Hepatocyte (in vitro differentiated cells): ENCODE data around the gene EEFSEC. TPM values are rescaled to one million over a fixed set of nuclear protein-coding genes. Genes with fewer than 3 reads are reported as not detected.

ENCODE experiments used
- DNase-seq: peaks from one replicate; pipeline ENCODE4 v3.0.0-alpha.2; 2016; ENCODE audit warnings: low spot score
- H2AFZ ChIP-seq: fragments of 200-600 bp; sonication (generic); 2 replicates; pipeline ENCODE4 v1.6.0; 2016; ENCODE audit warnings: antibody characterized with exemption, mild to moderate bottlenecking
- H3K27ac ChIP-seq: fragments of 200-600 bp; sonication (generic); 2 replicates; pipeline ENCODE4 v1.5.1; 2016; ENCODE audit warnings: mild to moderate bottlenecking
- H3K27me3 ChIP-seq: fragments of 200-600 bp; sonication (generic); 2 replicates; pipeline ENCODE4 v1.6.1; 2016
- H3K36me3 ChIP-seq: fragments of 200-600 bp; sonication (generic); replicated peaks from 2 replicates; pipeline ENCODE4 v1.5.1; 2016; ENCODE audit warnings: low read depth; ENCODE audit not compliant: insufficient read depth
- H3K4me1 ChIP-seq: fragments of 200-600 bp; sonication (generic); 2 replicates; pipeline ENCODE4 v1.5.1; 2016; ENCODE audit warnings: mild to moderate bottlenecking, moderate library complexity; ENCODE audit not compliant: insufficient read depth
- H3K4me2 ChIP-seq: fragments of 200-600 bp; sonication (generic); 2 replicates; pipeline ENCODE4 v1.6.0; 2016
- H3K4me3 ChIP-seq: fragments of 200-600 bp; sonication (generic); 2 replicates; pipeline ENCODE4 v1.5.1; 2016; ENCODE audit warnings: mild to moderate bottlenecking
- H3K79me2 ChIP-seq: fragments of 200-600 bp; sonication (generic); 2 replicates; pipeline ENCODE4 v1.6.0; 2017; ENCODE audit warnings: mild to moderate bottlenecking
- H3K9me2 ChIP-seq: fragments of 200-600 bp; sonication (generic); replicated peaks from 2 replicates; pipeline ENCODE4 v1.6.0; 2017; ENCODE audit warnings: mild to moderate bottlenecking; ENCODE audit not compliant: insufficient read depth
- H3K9me3 ChIP-seq: fragments of 200-600 bp; sonication (generic); 2 replicates; pipeline ENCODE4 v1.5.1; 2016; ENCODE audit warnings: low read depth, mild to moderate bottlenecking
- H4K20me1 ChIP-seq: fragments of 200-600 bp; sonication (generic); 2 replicates; pipeline ENCODE4 v1.6.0; 2016; ENCODE audit warnings: mild to moderate bottlenecking; ENCODE audit not compliant: insufficient read depth, poor library complexity, severe bottlenecking
- CTCF ChIP-seq: fragments of 200-600 bp; sonication (generic); IDR thresholded peaks from 2 replicates; pipeline ENCODE4 v1.5.1; 2016; ENCODE audit warnings: antibody characterized with exemption, mild to moderate bottlenecking; ENCODE audit not compliant: poor library complexity
- EZH2 ChIP-seq: fragments of 200-600 bp; sonication (generic); IDR thresholded peaks from 2 replicates; pipeline ENCODE4 v1.6.1; 2016; ENCODE audit warnings: antibody characterized with exemption, mild to moderate bottlenecking, borderline replicate concordance
- EZH2phosphoT487 ChIP-seq: fragments of 200-600 bp; sonication (generic); IDR thresholded peaks from one replicate; pipeline ENCODE4 v1.6.1; 2018; ENCODE audit warnings: antibody characterized with exemption, mild to moderate bottlenecking, low read depth, moderate library complexity; ENCODE audit not compliant: unreplicated experiment, severe bottlenecking
- WGBS: methylation state at CpG from one replicate; pipeline ENCODE4 v1.1.6; 2016; ENCODE audit warnings: low lambda C conversion rate; ENCODE audit errors: missing lambda C conversion rate; 5-methylcytosine and 5-hydroxymethylcytosine counted together
- polyA plus RNA-seq: library from polyadenylated mRNA; unstranded; fragments of >200 nt; fragmentation: Nextera tagmentation; extraction: Ambion mirVana; gene quantifications from 2 replicates; pipeline ENCODE4 v1.2.1, GENCODE V29; 2016
- total RNA-seq: library from RNA; depleted of rRNA; stranded (reverse); fragments of >200 nt; gene quantifications from 2 replicates; pipeline ENCODE4 v1.2.3, GENCODE V29; 2014

Gene EEFSEC
- total and polyA plus RNA-seq, 2 experiments from 2014 or later: 9.8 to 17.5 TPM

DNA sequence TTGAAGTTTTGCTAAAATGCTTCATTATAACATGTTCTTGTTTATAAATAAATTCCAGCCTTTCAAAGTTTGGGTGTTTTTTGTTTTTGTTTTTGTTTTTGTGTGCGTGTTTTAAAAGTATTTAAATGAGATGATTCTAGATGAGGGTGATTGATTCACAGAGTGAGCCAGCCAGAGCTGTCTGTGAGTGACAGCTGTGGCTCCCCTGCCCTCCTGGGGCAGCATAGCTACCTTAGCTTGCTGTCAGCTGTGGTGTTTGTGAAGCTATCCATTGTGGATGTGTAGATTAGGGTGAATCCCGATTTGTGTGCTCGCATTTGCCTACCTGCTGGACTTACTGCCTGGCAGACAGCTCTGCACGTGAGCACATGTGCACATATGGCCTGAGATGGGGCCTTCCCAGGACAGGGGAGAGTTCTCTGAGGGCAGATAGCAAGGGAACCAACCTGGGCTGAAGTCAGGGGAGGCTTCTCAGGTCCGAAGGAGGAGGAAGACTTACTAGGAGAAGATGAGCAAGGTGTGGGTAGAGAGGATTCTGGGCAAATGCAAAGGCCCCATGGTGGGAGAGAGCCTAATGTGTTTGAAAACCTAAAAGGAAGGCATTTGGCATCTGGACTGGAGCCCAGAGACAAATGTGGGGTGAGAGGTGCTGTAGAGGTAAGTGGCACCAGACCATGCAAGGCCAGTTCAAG, 124.2 kb downstream of the EEFSEC start:
- H4K20me1 ChIP-seq: no peaks in the 10 kb centered on the region
- no peak for TF ChIP-seq EZH2phosphoT487
- no peak for TF ChIP-seq CTCF
- no peak for TF ChIP-seq EZH2
- no peaks in the 10 kb centered on the region for H3K9me2 ChIP-seq
- H3K4me3 ChIP-seq: no peak overlapping the region
- H3K36me3 ChIP-seq: no peaks in the 10 kb centered on the region
- no peak overlapping the region for H2AFZ ChIP-seq
- H3K4me2 ChIP-seq: no peak overlapping the region
- H3K27ac ChIP-seq: peak overlapping the region; percentile 85
- H3K79me2 ChIP-seq: no peaks in the 10 kb centered on the region
- no peaks in the 10 kb centered on the region for H3K9me3 ChIP-seq
- DNase-seq: no peak
- no peaks in the 10 kb centered on the region for H3K27me3 ChIP-seq
- WGBS: 77% methylated on average over 5 of the region's 5 CpGs
- H3K4me1 ChIP-seq: peaks cover 54% of the 10 kb centered on the region

DNA sequence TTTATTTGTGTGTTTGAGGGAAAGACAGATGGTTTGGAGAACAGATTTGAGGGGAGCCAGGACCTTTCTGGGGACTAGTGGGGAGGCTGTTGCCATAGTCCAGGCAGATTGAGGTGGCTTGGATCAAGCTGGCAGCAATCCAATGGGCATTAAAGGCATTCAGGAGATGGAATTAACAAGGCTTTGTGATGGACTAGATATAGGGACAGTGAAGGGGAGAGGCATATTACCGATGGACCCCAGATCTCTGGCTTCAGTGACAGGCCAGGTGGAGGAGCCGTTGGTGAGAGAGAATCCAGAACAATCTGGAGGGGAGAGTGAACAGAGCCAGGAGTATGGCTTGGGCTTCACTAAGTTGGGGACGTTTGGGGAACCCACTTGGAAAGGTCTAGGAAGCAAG, 124.8 kb downstream of the EEFSEC start:
- H3K4me3 ChIP-seq: no peak overlapping the region
- no peak for DNase-seq
- 69% methylated on average over 3 of the region's 3 CpGs for WGBS
- H3K9me3 ChIP-seq: no peaks in the 10 kb centered on the region
- H3K4me2 ChIP-seq: no peak overlapping the region
- no peaks in the 10 kb centered on the region for H4K20me1 ChIP-seq
- H3K4me1 ChIP-seq: peaks cover 59% of the 10 kb centered on the region
- H3K27me3 ChIP-seq: no peaks in the 10 kb centered on the region
- H3K36me3 ChIP-seq: no peaks in the 10 kb centered on the region
- H3K79me2 ChIP-seq: no peaks in the 10 kb centered on the region
- H3K9me2 ChIP-seq: no peaks in the 10 kb centered on the region
- H3K27ac ChIP-seq: peak overlapping the region; percentile 85
- no peak for TF ChIP-seq EZH2
- TF ChIP-seq EZH2phosphoT487: no peak
- TF ChIP-seq CTCF: no peak
- no peak overlapping the region for H2AFZ ChIP-seq

DNA sequence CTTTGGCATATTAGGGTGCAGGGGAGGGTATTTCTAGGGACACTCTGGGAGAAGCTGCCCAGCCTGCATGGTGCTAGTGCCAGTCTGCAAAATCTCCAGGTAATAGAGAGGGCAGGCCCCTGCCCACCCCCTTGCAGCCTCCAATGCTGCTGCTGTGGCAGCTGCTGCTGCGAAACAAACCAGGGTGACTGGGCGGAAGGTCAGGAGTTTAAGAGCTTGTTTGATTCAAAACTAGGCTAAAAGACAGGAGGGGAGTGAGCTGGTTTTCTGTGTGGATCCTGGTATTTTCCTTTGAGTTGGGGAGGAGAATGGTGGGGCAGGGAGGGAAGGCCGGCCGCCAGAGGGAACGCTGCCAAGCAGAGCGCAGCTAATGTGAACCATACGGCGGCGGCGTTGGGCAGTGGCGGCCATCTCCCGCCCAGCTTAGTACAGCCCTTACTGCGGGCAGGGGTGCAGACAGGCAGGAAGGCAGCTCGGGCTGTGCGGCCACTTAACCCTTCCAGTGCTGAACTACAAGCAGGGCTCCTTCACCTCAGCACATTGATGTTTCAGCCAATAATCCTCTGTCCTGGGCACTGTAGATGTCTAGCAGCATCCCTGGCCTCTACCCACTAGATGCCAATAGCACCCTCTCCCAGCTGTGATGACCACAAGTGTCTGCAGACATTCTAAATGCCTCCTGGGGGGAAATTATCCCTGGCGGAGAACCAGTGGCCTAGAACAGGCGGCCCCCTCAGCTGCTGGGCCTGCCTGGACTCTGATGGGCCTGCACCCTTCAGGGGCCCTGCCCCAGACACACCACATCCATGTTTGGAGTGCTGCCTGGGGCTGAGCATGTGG, 125.7 kb downstream of the EEFSEC start:
- Histone ChIP-seq H3K27me3 (no peaks in the 10 kb centered on the region), H3K36me3 (no peaks in the 10 kb centered on the region), H3K9me3 (no peaks in the 10 kb centered on the region), H3K4me1 (peaks cover 59% of the 10 kb centered on the region), H3K79me2 (no peaks in the 10 kb centered on the region), H2AFZ (no peak overlapping the region), H4K20me1 (no peaks in the 10 kb centered on the region), H3K27ac (peak overlapping the region; percentile 85), H3K9me2 (no peaks in the 10 kb centered on the region), H3K4me2 (peak overlapping the region; percentile 66), H3K4me3 (no peak overlapping the region)
- 40% methylated on average over 16 of the region's 17 CpGs for WGBS
- peak; percentile 80 for DNase-seq
- no peak for TF ChIP-seq EZH2phosphoT487
- TF ChIP-seq EZH2: no peak
- no peak for TF ChIP-seq CTCF
